ENCODE measurements around the gene NR2F2.

The NR2F2 gene

GRCh38 chr15:96349034-96349856 is 18.7 kb downstream of the NR2F2 start:
- H2AFZ ChIP-seq (ENCODE audit: low read length): no peak overlapping the region
- H3K27ac ChIP-seq (ENCODE audit: low read depth, low read length, poor library complexity, severe bottlenecking): no peak overlapping the region
- no peak for TF ChIP-seq EZH2 (IDR thresholded peaks at IDR 0.05; ENCODE audit: borderline replicate concordance, low read length)
- no peak for TF ChIP-seq CTCF (IDR thresholded peaks at IDR 0.05; ENCODE audit: low read length)
- no peaks in the 10 kb centered on the region for H3K36me3 ChIP-seq (ENCODE audit: insufficient read depth, low read length)
- no peak overlapping the region for H3K4me2 ChIP-seq (ENCODE audit: low read length)
- H4K20me1 ChIP-seq (ENCODE audit: insufficient read depth, low read length): no peaks in the 10 kb centered on the region
- H3K4me3 ChIP-seq (ENCODE audit: low read depth, low read length, poor library complexity, severe bottlenecking): no peak overlapping the region
- no peaks in the 10 kb centered on the region; the same call in 1 of the 2 replicates for H3K27me3 ChIP-seq (ENCODE audit: insufficient read depth, low read length)
- H3K79me2 ChIP-seq (ENCODE audit: insufficient read depth, low read length): no peaks in the 10 kb centered on the region
- no peaks in the 10 kb centered on the region for H3F3A ChIP-seq (ENCODE audit: insufficient read depth, low read length)
- no peaks in the 10 kb centered on the region for H3K4me1 ChIP-seq (ENCODE audit: insufficient read depth, low read length, severe bottlenecking)
- H3K9me2 ChIP-seq (ENCODE audit: low read depth, low read length): no peaks in the 10 kb centered on the region
- no peaks in the 10 kb centered on the region for H3K9me3 ChIP-seq (ENCODE audit: low read length)
- H3K9ac ChIP-seq (ENCODE audit: low read length): no peak overlapping the region

GRCh38 chr15:96349857-96350720 is 19.6 kb downstream of the NR2F2 start:
- H3K4me1 ChIP-seq (ENCODE audit: insufficient read depth, low read length, severe bottlenecking): no peaks in the 10 kb centered on the region
- no peak overlapping the region for H3K27ac ChIP-seq (ENCODE audit: low read depth, low read length, poor library complexity, severe bottlenecking)
- H3F3A ChIP-seq (ENCODE audit: insufficient read depth, low read length): no peaks in the 10 kb centered on the region
- TF ChIP-seq CTCF (IDR thresholded peaks at IDR 0.05; ENCODE audit: low read length): no peak
- no peak for TF ChIP-seq EZH2 (IDR thresholded peaks at IDR 0.05; ENCODE audit: borderline replicate concordance, low read length)
- H3K36me3 ChIP-seq (ENCODE audit: insufficient read depth, low read length): no peaks in the 10 kb centered on the region
- no peaks in the 10 kb centered on the region for H3K9me3 ChIP-seq (ENCODE audit: low read length)
- H2AFZ ChIP-seq (ENCODE audit: low read length): no peak overlapping the region
- H4K20me1 ChIP-seq (ENCODE audit: insufficient read depth, low read length): no peaks in the 10 kb centered on the region
- H3K9ac ChIP-seq (ENCODE audit: low read length): no peak overlapping the region
- no peaks in the 10 kb centered on the region for H3K79me2 ChIP-seq (ENCODE audit: insufficient read depth, low read length)
- H3K27me3 ChIP-seq (ENCODE audit: insufficient read depth, low read length): no peaks in the 10 kb centered on the region; the same call in 1 of the 2 replicates
- no peaks in the 10 kb centered on the region for H3K9me2 ChIP-seq (ENCODE audit: low read depth, low read length)
- H3K4me3 ChIP-seq (ENCODE audit: low read depth, low read length, poor library complexity, severe bottlenecking): no peak overlapping the region
- no peak overlapping the region for H3K4me2 ChIP-seq (ENCODE audit: low read length)

GRCh38 chr15:96350934-96351724 is 20.6 kb downstream of the NR2F2 start:
- no peak overlapping the region for H3K4me2 ChIP-seq (ENCODE audit: low read length)
- no peaks in the 10 kb centered on the region for H3K9me2 ChIP-seq (ENCODE audit: low read depth, low read length)
- no peaks in the 10 kb centered on the region; the same call in 1 of the 2 replicates for H3K27me3 ChIP-seq (ENCODE audit: insufficient read depth, low read length)
- H3K4me1 ChIP-seq (ENCODE audit: insufficient read depth, low read length, severe bottlenecking): no peaks in the 10 kb centered on the region
- no peaks in the 10 kb centered on the region for H4K20me1 ChIP-seq (ENCODE audit: insufficient read depth, low read length)
- no peak overlapping the region for H2AFZ ChIP-seq (ENCODE audit: low read length)
- H3K4me3 ChIP-seq (ENCODE audit: low read depth, low read length, poor library complexity, severe bottlenecking): no peak overlapping the region
- H3K36me3 ChIP-seq (ENCODE audit: insufficient read depth, low read length): no peaks in the 10 kb centered on the region
- TF ChIP-seq EZH2 (IDR thresholded peaks at IDR 0.05; ENCODE audit: borderline replicate concordance, low read length) (no peak), CTCF (IDR thresholded peaks at IDR 0.05; ENCODE audit: low read length) (no peak)
- no peaks in the 10 kb centered on the region for H3K9me3 ChIP-seq (ENCODE audit: low read length)
- H3F3A ChIP-seq (ENCODE audit: insufficient read depth, low read length): no peaks in the 10 kb centered on the region
- H3K27ac ChIP-seq (ENCODE audit: low read depth, low read length, poor library complexity, severe bottlenecking): no peak overlapping the region
- H3K79me2 ChIP-seq (ENCODE audit: insufficient read depth, low read length): no peaks in the 10 kb centered on the region
- no peak overlapping the region for H3K9ac ChIP-seq (ENCODE audit: low read length)

All from OCI-LY1 (cell line).